Measurements from ENCODE around the gene HS3ST3B1. TPM values are rescaled to one million over a fixed set of nuclear protein-coding genes. Genes with fewer than 3 reads are reported as not detected.

Gene HS3ST3B1
- total RNA-seq, 1 experiment from 2014 or later, result 0.59 TPM

GRCh38 chr17:14316126-14316832 lies 15.4 kb downstream of the HS3ST3B1 start:
- no peak for DNase-seq (ENCODE audit: low read depth, low spot score)
- no peaks in the 10 kb centered on the region for H3K36me3 ChIP-seq (ENCODE audit: control insufficient read depth, insufficient read depth, low read length)
- H3K4me3 ChIP-seq (ENCODE audit: low read depth in 2 of 2, low read length in 2 of 2), result no peak overlapping the region
- ChIA-PET POLR2A (no interaction called here), CTCF (no interaction called here)
- no peaks in the 10 kb centered on the region; the same call in 1 of the 2 replicates for H3K4me1 ChIP-seq (ENCODE audit: control insufficient read depth, insufficient read depth, low read length)
- H3K27me3 ChIP-seq (ENCODE audit: control insufficient read depth, insufficient read depth, low read length), result no peaks in the 10 kb centered on the region
- TF ChIP-seq, protein P1, sequence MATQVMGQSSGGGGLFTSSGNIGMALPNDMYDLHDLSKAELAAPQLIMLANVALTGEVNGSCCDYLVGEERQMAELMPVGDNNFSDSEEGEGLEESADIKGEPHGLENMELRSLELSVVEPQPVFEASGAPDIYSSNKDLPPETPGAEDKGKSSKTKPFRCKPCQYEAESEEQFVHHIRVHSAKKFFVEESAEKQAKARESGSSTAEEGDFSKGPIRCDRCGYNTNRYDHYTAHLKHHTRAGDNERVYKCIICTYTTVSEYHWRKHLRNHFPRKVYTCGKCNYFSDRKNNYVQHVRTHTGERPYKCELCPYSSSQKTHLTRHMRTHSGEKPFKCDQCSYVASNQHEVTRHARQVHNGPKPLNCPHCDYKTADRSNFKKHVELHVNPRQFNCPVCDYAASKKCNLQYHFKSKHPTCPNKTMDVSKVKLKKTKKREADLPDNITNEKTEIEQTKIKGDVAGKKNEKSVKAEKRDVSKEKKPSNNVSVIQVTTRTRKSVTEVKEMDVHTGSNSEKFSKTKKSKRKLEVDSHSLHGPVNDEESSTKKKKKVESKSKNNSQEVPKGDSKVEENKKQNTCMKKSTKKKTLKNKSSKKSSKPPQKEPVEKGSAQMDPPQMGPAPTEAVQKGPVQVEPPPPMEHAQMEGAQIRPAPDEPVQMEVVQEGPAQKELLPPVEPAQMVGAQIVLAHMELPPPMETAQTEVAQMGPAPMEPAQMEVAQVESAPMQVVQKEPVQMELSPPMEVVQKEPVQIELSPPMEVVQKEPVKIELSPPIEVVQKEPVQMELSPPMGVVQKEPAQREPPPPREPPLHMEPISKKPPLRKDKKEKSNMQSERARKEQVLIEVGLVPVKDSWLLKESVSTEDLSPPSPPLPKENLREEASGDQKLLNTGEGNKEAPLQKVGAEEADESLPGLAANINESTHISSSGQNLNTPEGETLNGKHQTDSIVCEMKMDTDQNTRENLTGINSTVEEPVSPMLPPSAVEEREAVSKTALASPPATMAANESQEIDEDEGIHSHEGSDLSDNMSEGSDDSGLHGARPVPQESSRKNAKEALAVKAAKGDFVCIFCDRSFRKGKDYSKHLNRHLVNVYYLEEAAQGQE (IDR thresholded peaks at IDR 0.05; ENCODE audit: insufficient read depth in 1 of 2, low read depth in 2 of 2, low read length in 1 of 2), result no peak
- TF ChIP-seq CTCF (IDR thresholded peaks at IDR 0.05), result no peak
- no peak for TF ChIP-seq TCF7L2 (IDR thresholded peaks at IDR 0.05; ENCODE audit: low read depth, low read length)
- no peak for TF ChIP-seq POLR2AphosphoS5 (IDR thresholded peaks at IDR 0.05; ENCODE audit: low read depth, low read length)
- TF ChIP-seq SIN3A (IDR thresholded peaks at IDR 0.05; ENCODE audit: borderline replicate concordance, insufficient read depth, low read depth, low read length), result no peak
- no TSS peak for BruUV-seq (replicated peaks)
- intact Hi-C loops (cut with micrococcal nuclease; ENCODE audit: unreplicated experiment), result no loop called here
- in situ Hi-C loops (cut with HindIII; ENCODE audit: low pct_unique_long_range_greater_than_20kb, low sequenced_read_pairs), result no loop called here
- ATAC-seq, result no peak
- H3K27ac ChIP-seq (ENCODE audit: low read length), result no peak overlapping the region
- no peaks in the 10 kb centered on the region for H3K9me3 ChIP-seq (ENCODE audit: control insufficient read depth, insufficient read depth, low read depth, low read length)

DNA sequence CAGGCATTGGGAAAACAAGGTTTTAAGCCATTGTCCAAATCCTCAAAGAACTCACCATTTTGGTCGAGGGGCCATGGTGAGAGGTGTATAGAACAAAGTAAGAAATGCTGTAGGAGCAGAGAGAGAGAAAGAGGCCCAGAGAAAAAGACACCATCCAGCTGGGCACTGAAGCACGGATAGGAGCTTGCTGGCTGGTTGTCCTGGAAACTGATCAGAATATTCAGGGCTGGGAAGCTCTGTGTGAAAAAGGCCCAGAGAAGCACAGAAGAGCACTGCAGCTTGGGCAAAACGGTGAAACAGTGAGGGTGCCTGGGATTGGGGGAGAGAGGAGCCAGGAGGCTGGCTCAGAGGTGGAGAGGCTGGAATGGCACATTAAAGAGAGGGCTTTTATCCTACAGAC lies 16.5 kb downstream of the HS3ST3B1 start:
- H3K4me3 ChIP-seq (ENCODE audit: low read depth in 2 of 2, low read length in 2 of 2), result no peak overlapping the region
- no peak overlapping the region for H3K27ac ChIP-seq (ENCODE audit: low read length)
- in situ Hi-C loops (cut with HindIII; ENCODE audit: low pct_unique_long_range_greater_than_20kb, low sequenced_read_pairs) (no loop called here), intact Hi-C loops (cut with micrococcal nuclease; ENCODE audit: unreplicated experiment) (no loop called here)
- CTCF ChIA-PET, result no interaction called here
- no peaks in the 10 kb centered on the region; the same call in 1 of the 2 replicates for H3K4me1 ChIP-seq (ENCODE audit: control insufficient read depth, insufficient read depth, low read length)
- POLR2A ChIA-PET, result no interaction called here
- no TSS peak for BruUV-seq (replicated peaks)
- TF ChIP-seq POLR2AphosphoS5 (IDR thresholded peaks at IDR 0.05; ENCODE audit: low read depth, low read length), result no peak
- TF ChIP-seq SIN3A (IDR thresholded peaks at IDR 0.05; ENCODE audit: borderline replicate concordance, insufficient read depth, low read depth, low read length), result no peak
- no peak for TF ChIP-seq CTCF (IDR thresholded peaks at IDR 0.05)
- no peak for TF ChIP-seq TCF7L2 (IDR thresholded peaks at IDR 0.05; ENCODE audit: low read depth, low read length)
- TF ChIP-seq, protein P1 (IDR thresholded peaks at IDR 0.05; ENCODE audit: insufficient read depth in 1 of 2, low read depth in 2 of 2, low read length in 1 of 2), result no peak
- no peaks in the 10 kb centered on the region for H3K36me3 ChIP-seq (ENCODE audit: control insufficient read depth, insufficient read depth, low read length)
- DNase-seq (ENCODE audit: low read depth, low spot score), result no peak
- ATAC-seq, result no peak
- no peaks in the 10 kb centered on the region for H3K9me3 ChIP-seq (ENCODE audit: control insufficient read depth, insufficient read depth, low read depth, low read length)
- no peaks in the 10 kb centered on the region; the same call in 1 of the 2 replicates for H3K27me3 ChIP-seq (ENCODE audit: control insufficient read depth, insufficient read depth, low read length)

Measured in Panc1 (cell line).